ENCODE measurements around the gene PRKRA. TPM values are rescaled to one million over a fixed set of nuclear protein-coding genes. Genes with fewer than 3 reads are reported as not detected.

The PRKRA gene
- total and polyA plus RNA-seq, 4 donors, result 8.3 to 28.1 (median 13.4) TPM

DNA sequence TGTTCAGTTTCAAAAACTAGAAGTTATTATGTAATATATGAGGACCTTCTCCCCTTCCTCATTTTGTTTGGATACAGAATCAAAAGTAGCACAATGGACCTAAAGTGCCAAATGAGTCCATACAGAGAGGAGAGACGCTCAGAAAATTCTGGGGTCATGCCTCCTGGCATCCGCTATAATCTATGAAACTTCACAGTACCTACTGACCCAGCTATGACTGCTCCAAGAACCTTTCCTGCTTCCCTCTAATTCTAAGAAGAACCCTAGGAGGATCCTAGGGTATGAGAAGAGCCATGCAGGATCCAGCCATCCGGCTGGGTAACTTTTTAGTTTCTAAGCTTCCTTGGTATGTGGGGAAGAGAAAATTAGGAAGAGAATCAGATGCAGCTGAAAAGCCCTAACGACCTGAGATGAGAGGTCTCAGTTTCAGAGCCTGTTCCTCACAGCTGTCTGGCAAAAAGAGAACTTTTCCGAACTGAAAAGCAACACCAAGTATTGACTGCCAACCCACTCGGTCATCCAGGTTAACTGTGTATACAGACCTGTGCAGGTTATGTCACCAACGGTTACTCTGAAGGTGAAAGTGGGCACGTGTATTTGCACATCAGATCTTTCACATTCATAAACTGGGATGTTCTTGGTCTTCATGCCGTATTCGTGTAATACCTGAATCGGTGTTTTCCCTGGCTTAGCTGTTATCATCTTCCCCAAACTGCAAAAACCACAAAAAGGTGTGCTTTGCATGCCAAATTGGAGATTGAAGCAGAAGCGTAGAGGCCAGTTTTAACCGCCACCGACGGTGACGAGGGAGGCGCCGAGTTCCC lies 1.1 kb downstream of the PRKRA start (continued):
- TF ChIP-seq REST (IDR thresholded peaks at IDR 0.05), result peak; percentile 21
- TF ChIP-seq JUND (IDR thresholded peaks at IDR 0.05), result peak; percentile 16 to 38
- TF ChIP-seq NR2F2 (IDR thresholded peaks at IDR 0.05), result no peak

DNA sequence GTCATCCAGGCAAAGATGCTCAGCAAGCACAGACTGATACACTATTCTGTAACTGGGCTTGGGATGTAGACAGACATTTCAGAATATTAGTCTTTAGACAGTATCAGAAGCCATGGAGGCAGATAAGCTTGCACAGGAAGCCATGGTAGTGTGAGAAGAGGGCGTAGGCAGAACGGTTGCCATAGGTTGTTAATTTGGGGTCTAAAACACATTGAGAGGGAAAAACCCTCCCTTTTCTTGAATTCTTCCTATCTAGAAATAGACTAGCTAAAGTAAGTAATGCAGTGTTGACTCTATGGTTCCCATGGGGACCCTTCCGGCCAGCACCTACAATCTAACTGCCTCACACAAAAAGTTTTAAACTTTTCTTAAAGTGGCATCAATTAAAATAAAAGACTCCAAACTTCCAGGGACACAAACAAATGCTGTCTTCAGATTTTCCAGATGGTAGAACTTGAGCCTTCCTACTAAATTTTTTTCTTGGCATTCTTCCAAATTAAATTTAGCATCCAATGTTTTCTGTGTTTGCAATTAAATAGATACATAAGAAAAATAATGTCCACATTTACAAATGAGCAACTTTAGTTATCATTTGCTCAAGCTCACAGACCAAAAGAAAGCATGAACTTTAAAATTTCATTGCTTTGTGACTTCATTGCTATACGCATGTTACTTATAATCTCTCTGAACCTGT lies 1.9 kb downstream of the PRKRA start:
- no peaks in the 10 kb centered on the region for H3K27me3 ChIP-seq (ENCODE audit: control insufficient read depth in 4 of 4, insufficient read depth in 4 of 4, low read length in 3 of 4)
- DNase-seq (ENCODE audit: low spot score), result no peak
- peaks cover 2 to 27% (median 20%) of the 10 kb centered on the region in 4 donors for H3K4me1 ChIP-seq (ENCODE audit: control insufficient read depth in 4 of 4, insufficient read depth in 4 of 4, low read length in 3 of 4)
- peak overlapping the region in 1 of 2 donors; percentile 100 for H3K27ac ChIP-seq (ENCODE audit: low read depth in 1 of 2, low read length in 2 of 2)
- no peak for TF ChIP-seq TAF1 (conservative IDR thresholded peaks at IDR 0.05)
- TF ChIP-seq ATF3 (IDR thresholded peaks at IDR 0.05), result no peak
- TF ChIP-seq YY1 (IDR thresholded peaks at IDR 0.05), result no peak
- TF ChIP-seq REST (IDR thresholded peaks at IDR 0.05), result no peak
- no peak for TF ChIP-seq ZBTB33 (IDR thresholded peaks at IDR 0.05)
- TF ChIP-seq JUND (IDR thresholded peaks at IDR 0.05), result no peak
- no peak for TF ChIP-seq RAD21 (IDR thresholded peaks at IDR 0.05)
- TF ChIP-seq GABPA (IDR thresholded peaks at IDR 0.05 in 1 of 2, conservative IDR thresholded peaks at IDR 0.05 in 1 of 2), result no peak
- no peak for TF ChIP-seq NR2F2 (IDR thresholded peaks at IDR 0.05)
- no peak for TF ChIP-seq HNF4G (IDR thresholded peaks at IDR 0.05)
- no peak for TF ChIP-seq RXRA (IDR thresholded peaks at IDR 0.05)
- no peak for TF ChIP-seq FOXA2 (IDR thresholded peaks at IDR 0.05)
- TF ChIP-seq SP1 (IDR thresholded peaks at IDR 0.05), result no peak
- no peak for TF ChIP-seq HNF4A (conservative IDR thresholded peaks at IDR 0.05)
- TF ChIP-seq MAX (IDR thresholded peaks at IDR 0.05), result no peak
- no peak for TF ChIP-seq FOXA1 (IDR thresholded peaks at IDR 0.05)
- TF ChIP-seq CTCF (IDR thresholded peaks at IDR 0.05; ENCODE audit: low read depth, low read length, missing input control), result no peak
- TF ChIP-seq EGR1 (IDR thresholded peaks at IDR 0.05; ENCODE audit: low read depth in 2 of 2), result no peak
- 87% methylated on average over 4 of the region's 4 CpGs for WGBS
- peaks cover 0 to 26% (median 22%) of the 10 kb centered on the region in 4 donors for H3K36me3 ChIP-seq (ENCODE audit: control insufficient read depth in 4 of 4, insufficient read depth in 3 of 4, low read depth in 1 of 4, low read length in 3 of 4)
- H3K9ac ChIP-seq (ENCODE audit: low read depth in 1 of 2, low read length in 2 of 2), result peak overlapping the region in 1 of 2 donors; percentile 90
- no peaks in the 10 kb centered on the region for H3K9me3 ChIP-seq (ENCODE audit: control insufficient read depth in 4 of 4, low read length in 3 of 4)
- H3K4me3 ChIP-seq (ENCODE audit: low read depth in 1 of 3, low read length in 3 of 3), result peak overlapping the region in 1 of 3 donors; percentile 90
